ENCODE results near the gene GNAQ.
"Not testable (repeated sequence)": the region's sequence is repeated elsewhere in the genome, so short reads cannot be mapped to it uniquely, and the experiment has no call there.

GNAQ gene

DNA sequence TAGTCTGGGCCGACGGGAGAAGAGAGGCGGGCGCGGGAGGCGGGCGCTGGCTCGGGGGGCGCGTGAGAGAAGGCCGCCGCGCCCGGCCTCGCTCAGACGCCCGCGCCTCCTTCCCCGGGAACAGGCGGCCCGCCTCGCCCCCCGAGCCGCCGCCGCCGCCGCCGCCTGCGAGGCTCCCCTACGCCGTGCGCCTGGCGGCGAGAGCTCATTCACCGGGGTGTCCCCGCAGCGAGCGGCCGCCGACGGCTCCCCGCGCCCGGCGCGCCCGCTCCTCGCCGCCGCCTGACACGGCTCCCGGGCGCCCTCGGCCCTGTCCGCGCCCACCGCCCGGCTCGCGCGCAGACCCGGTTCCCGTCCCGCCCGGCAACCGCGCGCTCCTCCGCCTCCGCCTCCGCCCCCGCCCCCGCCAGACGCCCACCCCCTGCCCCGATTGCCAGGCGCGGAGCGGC, at the start of gene GNAQ:
GNAQ (minus strand) TSS at position 368 of the 449 bp plus-strand sequence. CDS start 576 bp downstream, outside the sequence.
- peak; percentile 44 for DNase-seq

DNA sequence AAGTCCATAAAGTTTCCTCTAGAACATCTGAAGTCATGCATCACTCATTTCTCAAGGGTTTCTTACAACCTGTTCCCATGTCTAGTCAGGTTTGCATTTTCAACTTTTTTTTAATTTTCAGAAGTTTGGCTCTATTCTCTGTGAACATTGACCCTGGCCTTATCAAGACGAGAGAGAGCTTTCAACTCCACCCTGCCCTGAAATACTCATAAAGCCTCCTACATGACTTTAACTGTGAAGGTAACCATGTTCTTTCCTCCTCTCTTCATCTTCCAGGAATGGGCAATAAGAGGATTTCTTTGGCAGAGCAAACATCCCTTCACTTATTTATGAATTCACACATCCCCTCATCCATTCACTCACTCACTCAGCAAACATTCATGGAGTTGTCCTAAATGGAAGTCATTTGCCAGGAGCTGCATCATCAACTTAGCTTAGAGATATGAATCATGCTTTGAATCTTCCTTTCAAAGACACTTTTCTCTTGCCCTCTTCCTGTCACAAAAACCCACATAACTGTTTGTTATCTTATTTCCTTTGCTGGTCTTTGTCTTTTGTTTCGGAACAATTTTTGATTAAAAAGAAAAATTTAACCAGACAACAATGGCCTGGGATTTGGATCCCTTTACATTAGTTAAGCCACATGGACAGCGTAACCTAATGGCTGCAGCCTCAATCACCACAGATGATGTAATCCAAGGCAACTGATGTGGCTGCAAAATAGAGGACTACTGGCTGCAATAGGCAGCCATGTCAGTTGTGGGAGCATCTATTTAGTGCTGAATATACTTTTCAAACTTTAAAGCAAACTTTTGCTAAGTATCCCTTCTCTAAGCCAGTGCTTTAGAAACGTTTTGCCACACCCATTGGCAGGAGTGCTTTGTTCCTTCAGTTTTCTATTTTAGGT, 43.0 kb upstream of the GNAQ start:
- DNase-seq, result no peak

DNA sequence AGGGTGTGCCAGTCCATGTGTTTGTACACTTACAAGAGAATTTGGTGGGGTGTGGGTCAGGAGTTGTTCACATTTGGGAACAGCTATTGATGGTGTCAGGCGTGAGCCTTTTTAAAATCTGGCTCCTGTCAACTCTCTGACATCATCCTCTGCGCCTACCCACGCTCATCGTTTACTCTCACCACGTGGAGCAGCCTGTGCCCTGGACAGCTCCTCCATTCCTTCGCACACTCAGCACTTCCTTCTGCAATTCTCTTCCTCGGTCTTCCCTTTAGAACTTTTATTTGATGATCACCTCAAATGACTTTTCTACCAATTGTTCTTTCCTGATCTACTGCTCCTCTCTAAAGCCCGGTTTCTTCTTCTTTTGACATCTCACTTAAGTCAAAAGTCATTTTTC, 42.1 kb upstream of the GNAQ start:
- no peak for DNase-seq

DNA sequence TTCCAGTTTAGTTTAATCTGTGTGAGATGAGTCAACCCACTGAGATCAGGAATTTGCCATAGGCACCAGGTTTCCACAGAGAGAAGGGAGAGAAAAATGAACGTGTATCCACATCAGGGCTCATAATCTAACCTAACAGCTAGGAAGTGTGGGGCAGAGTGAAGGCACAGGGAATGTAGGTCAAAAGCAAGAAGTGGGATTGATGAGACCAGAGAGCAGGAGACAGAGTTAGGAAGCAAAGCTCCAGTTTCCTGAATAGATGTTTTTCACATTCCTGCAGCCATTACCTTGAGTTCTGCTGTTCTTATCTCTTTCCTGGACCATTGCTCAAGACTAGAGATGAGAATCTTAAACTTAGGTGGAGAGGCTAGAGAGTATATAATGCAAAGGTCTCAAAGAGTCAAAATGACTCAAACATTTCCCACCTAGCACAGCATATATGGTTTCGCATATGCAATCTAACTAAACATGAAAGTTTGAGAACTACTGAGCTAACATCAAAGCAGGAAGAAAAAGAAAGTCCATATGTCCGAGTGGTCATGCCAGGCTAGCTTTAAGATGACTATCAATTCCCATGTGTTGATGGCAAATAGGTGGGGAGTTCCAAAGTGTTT, 41.1 kb upstream of the GNAQ start:
- no peak for DNase-seq

DNA sequence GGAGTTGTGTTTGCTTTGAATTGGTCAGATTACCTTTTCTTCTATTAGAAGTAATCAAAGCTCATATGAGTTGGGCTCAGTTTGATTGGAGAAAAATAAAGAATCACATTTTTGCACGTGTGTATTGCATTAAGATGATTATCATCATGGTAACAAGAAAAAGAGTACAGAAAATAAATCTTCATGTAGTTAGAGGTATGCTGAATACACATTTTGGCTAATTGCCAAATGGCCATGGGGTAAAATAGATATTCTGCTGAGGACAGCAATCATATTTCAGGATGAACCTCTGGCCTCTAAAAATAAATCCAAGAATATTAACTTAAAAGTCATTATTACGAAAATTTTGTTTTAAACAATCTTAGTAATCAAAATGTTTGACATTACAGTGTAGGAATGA, 38.9 kb upstream of the GNAQ start:
- DNase-seq, result no peak

DNA sequence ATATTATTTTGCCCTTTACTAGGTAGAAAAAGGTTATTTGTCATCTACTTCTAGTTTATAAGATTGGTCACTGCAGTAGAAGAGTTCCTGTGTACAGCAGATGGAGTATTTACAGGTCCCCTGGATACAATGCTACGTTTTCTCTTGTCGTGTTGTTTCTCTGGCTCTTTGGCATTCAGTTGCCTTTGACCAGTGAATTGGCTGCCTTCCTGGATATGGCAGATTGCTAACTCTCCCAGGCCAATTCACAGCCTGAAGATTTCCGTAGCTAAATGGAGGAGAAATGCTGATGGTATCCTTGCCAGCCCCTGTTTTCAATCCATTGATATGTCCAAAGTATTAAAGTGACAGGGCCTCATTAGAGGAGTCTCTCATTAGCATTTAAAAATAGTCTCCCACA, 32.5 kb upstream of the GNAQ start:
- DNase-seq, result no peak

DNA sequence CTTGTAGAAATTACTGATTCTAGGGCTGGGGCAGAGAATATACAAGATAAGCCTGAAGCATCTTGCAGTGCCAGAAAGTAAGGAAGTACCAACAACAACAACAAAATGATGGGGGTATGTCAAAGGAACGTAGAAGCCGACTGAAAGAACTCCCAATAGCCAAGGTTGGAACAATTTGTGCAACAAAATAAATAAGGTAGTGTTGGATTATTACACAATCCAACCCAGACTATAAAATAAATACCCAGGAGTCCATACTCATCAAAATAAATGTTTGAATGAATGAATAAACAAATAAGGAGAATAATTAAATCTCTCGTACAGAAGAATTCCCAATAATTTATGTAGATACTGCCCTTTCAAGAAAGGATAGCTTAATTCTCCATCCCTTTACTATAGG, 31.1 kb upstream of the GNAQ start:
- DNase-seq, result no peak

- not testable (repeated sequence) for DNase-seq
Observed at GRCh38 chr9:78054218-78054617, 22.6 kb upstream of the GNAQ start.

- no peak for DNase-seq
Observed at GRCh38 chr9:78053627-78054026, 22.0 kb upstream of the GNAQ start.

GRCh38 chr9:78050421-78050820, 18.8 kb upstream of the GNAQ start:
- DNase-seq, result no peak

DNA sequence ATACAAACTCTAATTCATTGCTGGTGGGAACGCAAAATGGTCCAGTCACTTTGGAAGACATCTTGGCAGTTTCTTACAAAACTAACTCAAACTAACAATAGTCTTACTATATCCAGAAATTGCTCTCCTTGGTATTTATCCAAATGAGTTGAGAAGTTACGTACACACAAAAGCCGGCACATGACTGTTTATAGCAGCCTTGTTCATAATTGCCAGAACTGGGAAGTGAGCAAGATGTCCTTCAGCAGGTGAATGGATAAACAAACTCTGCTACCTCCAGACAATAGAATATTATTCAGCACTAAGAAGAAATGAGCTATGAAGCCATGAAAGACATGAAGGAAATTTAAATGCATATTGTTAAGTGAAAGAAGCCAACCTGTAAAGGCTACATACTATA, 17.9 kb upstream of the GNAQ start:
- DNase-seq, result no peak

DNA sequence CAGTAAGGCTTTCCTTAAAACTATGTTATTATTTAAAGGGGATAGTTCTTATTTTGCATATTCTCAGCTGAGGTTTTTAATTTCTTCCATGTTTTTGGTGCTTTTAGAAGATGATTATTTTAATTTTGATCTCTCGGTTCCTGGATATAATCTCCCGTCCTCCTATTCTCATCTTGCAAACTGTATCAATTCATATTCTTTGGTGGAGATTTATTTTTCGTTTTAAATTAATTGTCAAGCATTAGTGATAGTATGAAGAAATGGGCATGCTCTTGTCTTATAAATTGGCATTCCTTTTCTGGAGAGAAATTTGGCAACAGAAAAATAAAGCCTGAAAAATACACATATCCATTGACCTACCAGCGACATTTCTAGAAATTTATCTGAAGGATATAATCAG, 15.5 kb upstream of the GNAQ start:
- DNase-seq, result no peak

DNA sequence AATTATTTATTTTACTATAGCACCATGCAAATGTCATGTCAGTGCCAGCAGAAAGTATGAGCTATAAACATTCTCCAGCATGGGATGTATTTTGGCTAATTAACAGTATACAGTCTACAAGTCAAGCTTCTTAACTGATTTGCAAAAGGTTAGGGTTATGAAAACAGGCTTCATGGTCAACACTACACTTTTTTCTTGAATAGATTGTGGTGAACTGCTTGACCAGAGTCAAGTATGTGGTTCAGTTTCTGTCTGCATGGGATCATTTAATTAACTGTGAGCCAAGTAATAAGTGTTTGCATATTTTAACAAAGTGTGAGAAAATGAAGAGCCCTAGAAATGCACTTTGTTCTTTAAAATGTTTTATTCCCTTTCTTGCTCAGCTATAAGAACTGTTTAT, 14.5 kb upstream of the GNAQ start:
- no peak for DNase-seq

GRCh38 chr9:78044886-78045285, 13.3 kb upstream of the GNAQ start:
- DNase-seq, result no peak

- DNase-seq, result no peak
Observed at GRCh38 chr9:78044189-78044588, 12.6 kb upstream of the GNAQ start.

DNA sequence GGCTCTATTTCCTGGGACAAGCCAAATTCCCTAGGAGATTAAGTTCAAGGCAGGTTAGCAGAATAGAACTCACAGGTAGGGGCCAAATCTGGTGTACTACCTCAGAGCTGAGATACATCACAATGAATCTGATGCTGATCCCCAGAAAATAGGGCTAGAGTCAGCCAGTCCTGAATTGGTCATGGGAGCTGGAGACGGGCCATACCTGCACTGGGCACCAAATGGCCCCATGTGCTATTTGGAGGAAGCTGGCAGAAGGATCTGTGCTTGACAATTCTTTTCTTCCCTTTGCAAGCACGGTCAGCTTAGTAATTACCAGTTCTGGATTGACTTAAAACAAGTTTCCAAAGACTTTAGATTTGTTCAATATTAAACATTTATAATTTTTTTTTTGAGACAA, 10.4 kb upstream of the GNAQ start:
- no peak for DNase-seq

DNA sequence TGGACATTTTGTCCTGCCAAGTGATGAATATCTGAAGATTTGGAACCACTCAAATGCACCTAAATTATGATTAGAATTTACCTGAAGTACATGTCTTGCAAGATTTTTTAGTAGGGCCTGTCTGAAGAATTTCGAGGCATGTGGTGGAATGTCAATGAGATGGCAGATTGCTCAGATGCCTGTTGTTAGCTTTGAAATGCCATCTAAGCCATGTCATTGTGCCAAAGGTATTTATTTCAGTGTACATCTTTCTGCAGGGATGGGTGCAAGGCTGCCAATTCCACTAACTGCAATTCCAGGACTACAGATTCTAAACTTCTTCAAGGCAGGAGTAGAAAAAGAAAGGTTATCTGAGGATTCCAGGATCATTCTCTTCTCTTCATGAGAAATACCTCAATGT, 9.1 kb upstream of the GNAQ start:
- no peak for DNase-seq

DNA sequence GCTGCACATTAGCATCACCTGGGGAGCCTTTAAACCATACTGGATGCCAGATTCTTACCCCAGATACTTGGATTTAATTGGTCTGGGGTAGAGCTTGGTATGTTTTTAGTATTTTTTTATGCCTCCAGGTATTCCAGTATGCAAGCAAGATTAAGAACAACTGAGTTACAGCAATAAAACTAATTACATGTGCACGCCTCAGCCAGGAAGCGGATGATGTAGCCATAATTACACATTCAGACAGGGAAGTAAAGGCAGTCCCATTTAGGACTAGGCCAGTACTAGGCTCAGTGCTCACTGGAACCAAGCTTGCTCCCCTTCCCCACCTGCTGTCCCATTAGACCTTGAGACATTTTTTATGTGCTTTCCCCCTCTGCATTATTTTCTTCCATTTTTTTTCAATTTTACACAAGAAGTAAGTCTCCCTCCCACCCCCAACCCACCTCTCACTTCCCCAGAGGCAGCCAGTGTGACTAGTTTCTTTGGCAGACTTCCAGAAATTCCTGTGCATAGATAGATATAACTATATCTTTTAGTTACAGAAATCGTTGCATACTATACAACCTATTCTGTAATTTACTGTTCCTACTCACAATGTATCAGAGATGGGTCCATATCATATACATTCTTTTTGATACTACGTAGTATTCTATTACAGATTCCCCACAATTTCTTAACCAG, 7.1 kb upstream of the GNAQ start:
- DNase-seq, result no peak

- DNase-seq, result peak; percentile 16
Observed at GRCh38 chr9:78035383-78035993, 3.9 kb upstream of the GNAQ start.

DNA sequence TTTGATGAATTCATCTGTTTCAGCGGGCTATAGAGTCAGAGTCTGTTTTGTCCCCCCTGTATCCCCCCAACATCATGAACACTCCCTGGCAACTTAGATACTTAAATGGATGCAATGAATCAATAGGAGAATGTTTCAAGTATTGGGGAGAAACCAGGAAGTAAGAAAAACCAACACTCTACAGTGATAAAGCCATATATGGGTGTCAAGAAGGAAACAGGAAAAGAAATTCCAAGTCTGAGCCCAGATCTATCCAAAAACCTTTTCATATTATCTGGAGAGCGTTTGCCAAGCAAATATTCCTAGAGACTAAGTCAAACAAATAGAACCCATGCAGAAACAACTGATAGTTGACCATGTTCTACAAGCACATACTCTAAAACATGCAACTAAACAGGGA, 2.3 kb upstream of the GNAQ start:
- DNase-seq, result no peak

DNA sequence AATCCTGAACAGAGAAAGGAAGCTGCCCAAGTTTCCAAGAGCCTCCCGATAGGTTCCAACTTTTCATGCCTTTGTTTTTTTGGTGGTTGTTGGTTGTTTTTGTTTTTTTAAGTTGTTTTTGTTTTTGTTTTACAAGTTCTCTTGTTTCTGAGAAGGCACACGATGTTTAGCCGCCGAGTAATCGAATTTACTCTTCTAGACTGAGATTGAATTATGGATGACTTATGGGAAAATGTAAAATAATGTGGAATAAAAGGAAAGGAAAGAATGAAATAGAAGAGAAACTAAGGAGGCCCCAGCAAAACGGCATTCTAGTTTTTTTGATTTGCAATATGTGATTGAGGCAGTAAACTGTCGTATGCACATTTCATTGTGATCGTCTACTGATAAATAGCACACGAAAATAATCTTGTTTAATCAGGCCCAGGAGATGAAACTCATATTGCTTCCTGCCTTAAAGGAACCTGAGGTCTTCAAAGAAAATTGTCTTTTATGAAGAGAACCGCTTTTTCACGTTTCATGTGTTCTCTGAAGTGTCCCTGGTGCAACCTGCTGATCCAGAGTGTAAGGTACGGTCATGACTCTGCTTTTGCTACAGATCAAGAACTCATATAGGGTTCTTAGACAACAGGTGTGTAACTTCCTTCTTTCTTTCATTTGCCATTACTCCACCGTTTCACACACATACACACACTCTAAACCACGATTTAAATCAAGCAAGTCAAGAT, 1.3 kb upstream of the GNAQ start:
- no peak for DNase-seq

DNA sequence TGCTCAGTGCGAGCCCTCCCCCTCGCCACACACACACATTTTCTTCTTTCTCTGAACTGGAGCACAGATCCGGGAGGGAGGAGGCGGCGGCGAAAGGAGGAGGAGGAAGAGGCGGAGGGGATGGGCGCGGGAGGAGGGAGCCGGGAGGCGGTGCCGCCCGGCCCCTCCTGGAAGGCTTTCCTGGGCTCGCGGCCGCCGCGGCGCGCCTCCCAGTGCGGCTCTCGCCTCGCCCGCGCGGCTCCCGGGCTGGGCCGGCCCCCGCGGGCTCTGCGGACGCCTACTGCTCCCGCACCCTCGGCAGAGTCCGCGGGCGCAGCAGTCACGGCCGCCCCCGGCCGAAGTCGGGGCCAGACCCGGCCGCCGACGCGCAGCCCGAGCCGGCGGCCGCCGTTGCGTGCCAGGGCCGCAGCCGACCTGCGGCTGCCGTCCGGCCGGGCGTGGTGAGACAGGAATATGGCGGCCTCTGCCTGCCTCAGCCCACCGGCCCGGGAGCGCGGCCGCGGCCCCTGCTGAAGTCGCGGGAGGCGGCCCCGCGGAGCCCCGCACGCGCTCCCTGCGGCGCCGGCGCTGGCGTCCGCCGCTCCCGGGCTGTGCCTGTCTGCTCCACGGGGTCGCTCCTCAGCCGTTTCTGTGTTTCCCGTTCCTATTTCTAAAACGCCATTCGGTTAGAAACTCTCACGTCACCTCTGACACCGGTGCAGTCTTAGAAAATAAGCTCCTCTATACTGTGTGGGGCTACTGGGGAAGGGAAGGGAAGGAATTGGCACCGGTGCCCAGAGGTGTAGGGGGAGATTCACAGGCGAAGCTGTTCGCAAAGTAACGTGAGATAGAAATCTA, 500 bp upstream of the GNAQ start:
- DNase-seq, result peak; percentile 66

Data from T1000 (cell line).